Karpas-422 (cell line): ENCODE measurements around the gene LINC00237. TPM values are rescaled to one million over a fixed set of nuclear protein-coding genes. Genes with fewer than 3 reads are reported as not detected.
A peak's percentile ranks its signal among the peaks of the same experiment; 100 is the strongest.

Experiments
- DNase-seq: peaks from one replicate; pipeline ENCODE4 v3.0.0-alpha.2; 2015
- H2AFZ ChIP-seq: fragments of 200-600 bp; sonication (generic); 2 replicates; pipeline ENCODE4 v1.6.1; 2014; ENCODE audit warnings: antibody characterized with exemption, low read length, mixed read lengths
- H3K27ac ChIP-seq: fragments of 200-600 bp; sonication (generic); 2 replicates; pipeline ENCODE4 v1.5.1; 2014; ENCODE audit warnings: mild to moderate bottlenecking, low read length, moderate library complexity
- H3K27me3 ChIP-seq: fragments of 200-600 bp; sonication (generic); 2 replicates; pipeline ENCODE4 v1.6.1; 2014; ENCODE audit warnings: low read length, mixed read lengths
- H3K36me3 ChIP-seq: fragments of 200-600 bp; sonication (generic); 2 replicates; pipeline ENCODE4 v1.6.1; 2014; ENCODE audit warnings: low read length, mixed read lengths; ENCODE audit not compliant: insufficient read depth
- H3K4me1 ChIP-seq: fragments of 200-600 bp; sonication (generic); 2 replicates; pipeline ENCODE4 v1.6.1; 2014; ENCODE audit warnings: mild to moderate bottlenecking, low read length, mixed read lengths
- H3K4me2 ChIP-seq: fragments of 200-600 bp; sonication (generic); 2 replicates; pipeline ENCODE4 v1.6.1; 2014; ENCODE audit warnings: low read length, low read depth, mild to moderate bottlenecking; ENCODE audit not compliant: poor library complexity, severe bottlenecking
- H3K4me3 ChIP-seq: fragments of 200-600 bp; sonication (generic); 2 replicates; pipeline ENCODE4 v1.5.1; 2014; ENCODE audit warnings: mild to moderate bottlenecking, antibody characterized with exemption, low read length, mixed read lengths
- H3K79me2 ChIP-seq: fragments of 200-600 bp; sonication (generic); 2 replicates; pipeline ENCODE4 v1.6.1; 2014; ENCODE audit warnings: mild to moderate bottlenecking, low read length, mixed read lengths
- H3K9ac ChIP-seq: fragments of 200-600 bp; sonication (generic); 2 replicates; pipeline ENCODE4 v1.6.0; 2014; ENCODE audit warnings: low read length
- H3K9me2 ChIP-seq: fragments of 200-600 bp; sonication (generic), shearing (Covaris generic); replicated peaks from 2 replicates; pipeline ENCODE4 v1.6.0; 2014; ENCODE audit warnings: mild to moderate bottlenecking, low read length, moderate library complexity; ENCODE audit not compliant: insufficient read depth
- H3K9me3 ChIP-seq: fragments of 300-700, 200-600 bp; sonication (generic); 2 replicates; pipeline ENCODE4 v1.6.1; 2014; ENCODE audit warnings: low read length, mixed read lengths
- H4K20me1 ChIP-seq: fragments of 200-600 bp; sonication (generic); 2 replicates; pipeline ENCODE4 v1.6.1; 2014; ENCODE audit warnings: mild to moderate bottlenecking, antibody characterized with exemption, low read length, low read depth; ENCODE audit not compliant: insufficient read depth
- total RNA-seq: library from RNA; depleted of rRNA; stranded (reverse); fragments of >200 nt; shearing (Covaris generic); gene quantifications from 2 replicates; pipeline ENCODE4 v1.2.3, GENCODE V29; 2014; ENCODE audit warnings: low replicate concordance

Gene LINC00237
- total RNA-seq, 1 experiment from 2014 or later, result not detected

GRCh38 chr20:21133404-21133803 lies 27.2 kb upstream of the LINC00237 start:
- Histone ChIP-seq H3K4me2 (no peak overlapping the region), H3K9me3 (no peaks in the 10 kb centered on the region), H2AFZ (no peak overlapping the region), H3K27me3 (no peaks in the 10 kb centered on the region), H3K79me2 (peaks cover 15% of the 10 kb centered on the region), H3K9me2 (no peaks in the 10 kb centered on the region), H3K9ac (no peak overlapping the region), H3K4me3 (no peak overlapping the region), H3K27ac (no peak overlapping the region), H4K20me1 (no peaks in the 10 kb centered on the region), H3K4me1 (no peaks in the 10 kb centered on the region), H3K36me3 (no peaks in the 10 kb centered on the region)
- no peak for DNase-seq

- Histone ChIP-seq H3K27me3 (no peaks in the 10 kb centered on the region), H4K20me1 (no peaks in the 10 kb centered on the region)
Measured at GRCh38 chr20:21129861-21130260, 23.7 kb upstream of the LINC00237 start.

GRCh38 chr20:21127201-21127981 lies 21.2 kb upstream of the LINC00237 start:
- H3K79me2 ChIP-seq, result peaks cover 34% of the 10 kb centered on the region
- H4K20me1 ChIP-seq, result no peaks in the 10 kb centered on the region
- no peaks in the 10 kb centered on the region for H3K36me3 ChIP-seq
- no peak for DNase-seq
- H3K9me2 ChIP-seq, result no peaks in the 10 kb centered on the region
- peak overlapping the region; percentile 96 for H3K4me3 ChIP-seq
- no peak overlapping the region for H3K27ac ChIP-seq
- peak overlapping the region; percentile 90 for H3K9ac ChIP-seq
- H3K4me1 ChIP-seq, result peaks cover 20% of the 10 kb centered on the region
- H3K27me3 ChIP-seq, result no peaks in the 10 kb centered on the region
- 0 out of 2 replicates have a peak overlapping the region, but pooled peaks have one; percentile 99 for H2AFZ ChIP-seq
- H3K4me2 ChIP-seq, result peak overlapping the region; percentile 92
- no peaks in the 10 kb centered on the region for H3K9me3 ChIP-seq

More at GRCh38 chr20:21129861-21130260, 23.7 kb upstream of the LINC00237 start:
- H3K4me2 ChIP-seq, result no peak overlapping the region
- peaks cover 20% of the 10 kb centered on the region for H3K4me1 ChIP-seq
- no peak for DNase-seq
- no peak overlapping the region for H3K4me3 ChIP-seq
- H3K9me3 ChIP-seq, result no peaks in the 10 kb centered on the region
- H3K9me2 ChIP-seq, result no peaks in the 10 kb centered on the region
- no peak overlapping the region for H3K9ac ChIP-seq
- no peak overlapping the region for H2AFZ ChIP-seq
- H3K36me3 ChIP-seq, result no peaks in the 10 kb centered on the region
- H3K27ac ChIP-seq, result no peak overlapping the region
- H3K79me2 ChIP-seq, result peaks cover 34% of the 10 kb centered on the region

- peak overlapping the region; percentile 90 for H3K9ac ChIP-seq
- peak overlapping the region; percentile 92 for H3K4me2 ChIP-seq
- DNase-seq, result no peak
- H3K79me2 ChIP-seq, result peaks cover 34% of the 10 kb centered on the region
- no peaks in the 10 kb centered on the region for H3K36me3 ChIP-seq
- H3K9me2 ChIP-seq, result no peaks in the 10 kb centered on the region
- peak overlapping the region; percentile 96 for H3K4me3 ChIP-seq
- no peak overlapping the region for H3K27ac ChIP-seq
- H3K4me1 ChIP-seq, result peaks cover 20% of the 10 kb centered on the region
- H3K27me3 ChIP-seq, result no peaks in the 10 kb centered on the region
- H3K9me3 ChIP-seq, result no peaks in the 10 kb centered on the region
- peak overlapping the region; percentile 99 for H2AFZ ChIP-seq
- H4K20me1 ChIP-seq, result no peaks in the 10 kb centered on the region
Measured at GRCh38 chr20:21126581-21126870, 20.4 kb upstream of the LINC00237 start.

- peaks cover 20% of the 10 kb centered on the region for H3K4me1 ChIP-seq
- no peaks in the 10 kb centered on the region for H3K9me3 ChIP-seq
- no peaks in the 10 kb centered on the region for H3K36me3 ChIP-seq
- peak within 1 kb of the TSS; percentile 99 for H2AFZ ChIP-seq
- peak within 1 kb of the TSS; percentile 92 for H3K4me2 ChIP-seq
- DNase-seq, result peak; percentile 98
- no peaks in the 10 kb centered on the region for H3K9me2 ChIP-seq
- H3K79me2 ChIP-seq, result peaks cover 30% of the 10 kb centered on the region
- H3K27me3 ChIP-seq, result no peaks in the 10 kb centered on the region
- no peaks in the 10 kb centered on the region for H4K20me1 ChIP-seq
- peak within 1 kb of the TSS; percentile 96 for H3K4me3 ChIP-seq
- H3K9ac ChIP-seq, result peak within 1 kb of the TSS; percentile 90
- 0 out of 2 replicates have a peak within 1 kb of the TSS, but pooled peaks have one; percentile 27 for H3K27ac ChIP-seq
Measured at GRCh38 chr20:21125849-21126580, 19.9 kb upstream of the LINC00237 start, which contains the start of gene KIZ. Gene KIZ, plus strand, starts transcription at chr20:21126082. Its CDS starts 34 bp downstream, at chr20:21126116.

- H4K20me1 ChIP-seq, result no peaks in the 10 kb centered on the region
- H3K4me1 ChIP-seq, result peaks cover 20% of the 10 kb centered on the region
- H2AFZ ChIP-seq, result peak overlapping the region; percentile 90
- H3K4me3 ChIP-seq, result peak overlapping the region; percentile 63
- DNase-seq, result no peak
- peak overlapping the region; percentile 76 for H3K4me2 ChIP-seq
- H3K9ac ChIP-seq, result peak overlapping the region; percentile 58
- no peaks in the 10 kb centered on the region for H3K9me2 ChIP-seq
- no peaks in the 10 kb centered on the region for H3K27me3 ChIP-seq
- H3K27ac ChIP-seq, result no peak overlapping the region
- H3K79me2 ChIP-seq, result peaks cover 30% of the 10 kb centered on the region
- H3K9me3 ChIP-seq, result no peaks in the 10 kb centered on the region
- H3K36me3 ChIP-seq, result no peaks in the 10 kb centered on the region
Measured at GRCh38 chr20:21125072-21125848, 19.1 kb upstream of the LINC00237 start.

GRCh38 chr20:21124190-21124589 lies 18.0 kb upstream of the LINC00237 start:
- Histone ChIP-seq H3K27me3 (no peaks in the 10 kb centered on the region), H3K4me2 (no peak overlapping the region), H3K4me1 (peaks cover 20% of the 10 kb centered on the region), H4K20me1 (no peaks in the 10 kb centered on the region), H3K36me3 (no peaks in the 10 kb centered on the region), H3K9ac (no peak overlapping the region), H3K4me3 (no peak overlapping the region), H3K9me2 (no peaks in the 10 kb centered on the region), H3K27ac (no peak overlapping the region), H3K9me3 (no peaks in the 10 kb centered on the region), H2AFZ (no peak overlapping the region), H3K79me2 (peaks cover 29% of the 10 kb centered on the region)
- no peak for DNase-seq

- no peak overlapping the region for H3K9ac ChIP-seq
- H3K4me3 ChIP-seq, result no peak overlapping the region
- H4K20me1 ChIP-seq, result no peaks in the 10 kb centered on the region
- no peaks in the 10 kb centered on the region for H3K4me1 ChIP-seq
- no peak for DNase-seq
- no peaks in the 10 kb centered on the region for H3K9me3 ChIP-seq
- no peaks in the 10 kb centered on the region; the same call in 1 of the 2 replicates for H3K9me2 ChIP-seq
- H3K36me3 ChIP-seq, result no peaks in the 10 kb centered on the region
- no peaks in the 10 kb centered on the region for H3K27me3 ChIP-seq
- no peak overlapping the region for H2AFZ ChIP-seq
- no peak overlapping the region for H3K4me2 ChIP-seq
- no peak overlapping the region for H3K27ac ChIP-seq
- no peaks in the 10 kb centered on the region for H3K79me2 ChIP-seq
Measured at GRCh38 chr20:21118782-21119181, 12.6 kb upstream of the LINC00237 start.
